Bone marrow (tissue), 2 donors: ENCODE data around the gene MTX3.

Experiments used
- DNase-seq, 2 donors: peaks; one replicate each; lab custom pipeline; 2025; lab: John Stamatoyannopoulos, UW

Gene MTX3

DNA sequence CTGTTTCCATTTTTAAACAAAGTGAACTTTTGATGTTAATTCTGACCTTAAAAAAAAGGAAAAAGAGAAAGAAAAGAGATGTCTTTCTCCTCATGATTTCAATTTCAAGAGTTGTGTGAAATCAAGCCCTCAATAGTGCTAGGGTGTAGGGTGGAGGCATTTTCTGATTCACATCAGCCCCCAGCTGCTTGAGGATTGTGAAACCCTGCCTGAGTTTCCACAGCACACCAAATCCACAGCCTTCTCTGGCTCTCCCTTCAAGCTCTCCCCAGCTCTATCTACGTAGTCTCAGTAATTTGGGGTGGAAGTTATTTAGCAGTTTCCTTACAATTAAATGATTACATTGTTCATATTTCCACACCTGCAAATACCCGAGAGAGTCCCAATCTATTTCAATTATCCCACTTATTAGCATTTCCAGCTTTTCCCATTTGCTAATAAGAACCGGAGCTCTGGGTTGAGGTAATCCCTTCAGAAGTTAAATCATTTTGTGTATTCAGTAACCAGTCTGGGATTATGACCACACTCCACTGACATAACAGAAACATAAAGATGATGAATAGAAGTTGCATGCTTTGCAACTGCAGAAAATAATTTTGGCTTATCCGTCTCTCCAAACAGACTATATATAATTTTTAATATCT is 54.9 kb downstream of the MTX3 start:
- no peak for DNase-seq

DNA sequence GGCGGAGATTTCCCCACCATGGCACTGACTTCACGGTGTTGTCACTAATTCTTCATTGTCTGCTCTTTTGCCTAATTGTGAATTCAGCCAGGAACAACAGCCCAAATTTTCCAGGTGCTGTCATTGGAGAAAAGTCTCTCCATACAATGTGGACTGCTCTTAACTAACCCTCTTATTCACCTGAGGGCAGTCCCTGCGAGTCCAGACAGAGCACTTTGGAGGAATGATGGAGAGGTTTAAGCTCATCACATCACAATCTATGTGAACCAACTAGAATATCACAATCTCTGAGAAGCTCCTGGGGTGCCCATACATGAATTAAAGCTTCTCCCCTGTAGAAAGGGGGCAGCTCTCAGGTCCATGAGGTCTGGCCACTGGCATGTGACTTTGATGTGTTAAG is 56.4 kb downstream of the MTX3 start:
- no peak for DNase-seq

DNA sequence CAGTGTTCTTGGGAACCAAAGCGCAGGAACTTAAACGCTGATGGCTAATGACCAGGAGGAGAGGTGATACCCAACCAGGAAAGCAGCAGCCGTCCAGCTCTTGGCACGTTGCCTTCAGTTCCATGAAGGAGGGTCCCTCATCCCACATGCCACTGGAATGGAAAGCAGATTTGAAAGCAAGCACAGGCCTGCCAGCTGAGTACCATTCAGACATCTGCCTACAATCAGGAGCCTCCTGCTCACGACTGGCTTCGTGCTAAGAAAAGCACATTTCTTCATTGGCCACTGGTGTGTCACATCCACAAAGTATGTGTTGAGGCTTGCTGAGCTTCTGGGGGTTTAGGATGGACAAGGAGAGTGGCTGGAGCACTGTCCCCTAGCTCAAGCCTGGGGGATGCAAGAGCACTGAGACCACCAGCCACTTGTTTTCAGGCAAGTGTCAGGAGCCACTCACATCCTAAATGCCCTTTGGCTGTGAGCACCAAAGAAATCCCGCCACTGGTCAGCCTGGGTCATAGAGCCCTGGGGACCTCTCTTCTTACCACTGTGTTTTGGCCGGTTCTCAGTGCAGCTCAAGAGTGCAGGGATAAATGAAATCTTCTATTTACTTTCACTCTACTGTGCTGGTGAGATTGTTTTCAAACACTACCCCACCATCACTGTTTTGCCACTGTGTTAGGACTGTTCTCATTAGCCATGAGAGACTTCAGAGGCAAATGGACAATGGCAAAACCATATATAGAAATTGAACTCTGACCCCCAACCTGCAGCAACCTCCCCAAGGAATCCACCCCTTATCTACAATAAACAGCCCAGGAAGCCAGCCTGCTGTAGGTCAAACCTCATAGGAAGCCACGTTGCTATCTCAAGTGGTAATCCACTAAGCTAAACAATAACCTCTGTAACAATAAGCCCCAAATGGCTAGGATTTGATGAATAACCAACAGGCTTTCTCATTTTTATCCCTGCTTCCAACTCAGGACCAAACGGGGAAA is 58.3 kb downstream of the MTX3 start:
- no peak for DNase-seq

DNA sequence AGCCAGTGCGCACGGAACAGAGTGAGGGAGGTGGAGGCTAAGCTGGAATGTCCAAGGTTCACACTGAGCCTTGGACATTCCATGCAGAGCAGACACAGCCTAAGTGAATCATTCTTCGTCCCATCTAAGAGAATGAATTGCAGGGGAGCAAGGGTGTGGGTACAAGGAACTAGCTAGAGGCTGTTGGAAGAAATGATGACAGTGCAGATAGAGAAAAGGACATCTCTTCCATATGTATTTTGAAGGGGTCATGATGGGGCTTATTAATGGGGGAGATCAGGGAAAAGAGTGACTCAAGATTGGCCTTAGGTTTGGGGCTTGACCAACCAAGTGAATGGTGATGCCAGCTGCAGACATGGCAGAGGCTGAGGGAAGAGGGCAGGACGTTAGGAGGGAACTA is 59.2 kb downstream of the MTX3 start:
- no peak for DNase-seq

DNA sequence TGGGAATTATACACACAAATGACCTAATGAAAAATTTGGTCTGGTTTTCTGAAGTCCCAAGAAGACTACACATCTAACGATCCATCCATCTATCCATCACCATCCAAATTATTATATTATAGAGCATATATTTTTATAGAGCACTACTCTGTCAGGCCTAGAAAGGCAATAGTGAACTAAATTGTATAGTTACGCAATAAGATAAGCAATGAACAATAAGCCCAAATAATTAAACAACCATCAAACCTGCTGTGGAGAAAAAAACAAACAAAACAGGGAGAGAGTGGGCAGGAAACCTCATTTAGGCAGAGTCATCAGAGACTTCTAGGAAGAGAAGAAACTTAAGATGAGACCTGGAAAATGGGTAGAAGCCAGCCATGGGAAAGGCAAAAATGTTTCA is 59.7 kb downstream of the MTX3 start:
- no peak for DNase-seq

DNA sequence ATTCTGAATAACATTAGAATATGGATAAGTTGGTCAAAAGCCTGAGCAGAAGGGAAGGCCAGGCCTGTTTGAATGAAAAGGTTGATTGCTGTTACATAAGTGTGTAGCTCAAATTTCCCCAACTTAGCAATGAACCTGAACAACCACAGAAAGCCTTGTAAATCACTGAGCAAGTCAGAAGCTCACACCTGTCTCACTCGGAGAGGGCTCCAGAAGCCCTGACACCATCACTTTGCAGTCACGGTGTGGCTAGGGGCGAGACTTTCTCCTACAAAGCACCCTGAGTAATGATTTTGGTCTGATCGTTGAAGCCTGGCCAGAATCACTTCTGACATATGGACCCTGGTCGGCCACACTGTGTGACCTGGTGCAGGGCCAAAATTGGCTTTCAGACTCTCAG is 62.0 kb downstream of the MTX3 start:
- DNase-seq: no peak
